Mammary epithelial cell (primary cell): ENCODE measurements around the gene EEFSEC.

Experiments
- CTCF ChIP-seq, 2 donors: IDR thresholded peaks in 1 of 2; conservative IDR thresholded peaks in 1 of 2; 2 replicates each; pipeline ENCODE4 v1.5.1; 2011 to 2012; ENCODE audit warnings: inconsistent platforms in 2 of 2, low read length in 2 of 2, mild to moderate bottlenecking in 2 of 2, control low read depth in 1 of 2, low read depth in 1 of 2; ENCODE audit not compliant: insufficient read depth in 1 of 2; ENCODE audit errors: extremely low read depth in 1 of 2
- EZH2 ChIP-seq: IDR thresholded peaks from 2 replicates; pipeline ENCODE4 v1.6.1; 2012; ENCODE audit warnings: low read length, inconsistent platforms, borderline replicate concordance

- TF ChIP-seq CTCF (conservative IDR thresholded peaks at IDR 0.05 in 1 of 2, IDR thresholded peaks at IDR 0.05 in 1 of 2; ENCODE audit: extremely low read depth in 1 of 2, insufficient read depth in 1 of 2, low read depth in 1 of 2, low read length in 2 of 2): no peak
- TF ChIP-seq EZH2: no peak
Observed at GRCh38 chr3:128429275-128429674, 276.0 kb downstream of the EEFSEC start.
